CD4-positive, alpha-beta T cell (primary cell): ENCODE results near the gene COPE. TPM values are rescaled to one million over a fixed set of nuclear protein-coding genes. Genes with fewer than 3 reads are reported as not detected.

Experiments
- ATAC-seq: fragments of 200-7000 bp; cut with Tn5 transposase; one replicate; pipeline ENCODE4 v1.10.0; 2022; ENCODE audit warnings: mild to moderate bottlenecking; ENCODE audit not compliant: poor library complexity
- CTCF ChIA-PET: fragments of 350-600 bp; sonication (Branson Sonifier 250); formaldehyde crosslinking; loops from one replicate; lab custom pipeline; 2021; ENCODE audit warnings: antibody characterized with exemption, inconsistent platforms; lab: Charles Lee
- POLR2A ChIA-PET: fragments of 350-600 bp; sonication (Branson Sonifier 250); formaldehyde crosslinking; loops from one replicate; lab custom pipeline; 2021; ENCODE audit warnings: antibody characterized with exemption, inconsistent platforms; lab: Charles Lee
- DNase-seq, 14 experiments: peaks; one replicate each; pipeline ENCODE4 v3.0.0-alpha.2; 2013 to 2020; ENCODE audit warnings: mixed read lengths in 2 of 14
- H3K27ac ChIP-seq, 2 donors: one replicate each; pipeline versions ENCODE4 v1.5.1 to v1.7.0; 2013; ENCODE audit warnings: low read length in 2 of 2, low read depth in 1 of 2, mild to moderate bottlenecking in 1 of 2
- H3K27me3 ChIP-seq, 2 experiments: 1 replicate in 1 of 2; 2 replicates in 1 of 2; pipeline versions ENCODE4 v1.6.1 to v1.7.0; 2013; ENCODE audit warnings: low read length in 2 of 2, control low read depth in 1 of 2, mild to moderate bottlenecking in 1 of 2, moderate library complexity in 1 of 2; ENCODE audit not compliant: insufficient read depth in 2 of 2, control insufficient read depth in 1 of 2
- H3K36me3 ChIP-seq: one replicate; pipeline ENCODE4 v1.6.1; 2013; ENCODE audit warnings: low read length, control low read depth; ENCODE audit not compliant: insufficient read depth
- H3K4me1 ChIP-seq: one replicate; pipeline ENCODE4 v1.6.1; 2013; ENCODE audit warnings: low read length, control low read depth; ENCODE audit not compliant: insufficient read depth
- H3K4me3 ChIP-seq: one replicate; pipeline ENCODE4 v1.5.1; 2013; ENCODE audit warnings: mild to moderate bottlenecking, low read length, moderate library complexity
- H3K9me3 ChIP-seq, 2 experiments: 1 replicate in 1 of 2; 2 replicates in 1 of 2; pipeline versions ENCODE4 v1.6.1 to v1.7.0; 2013; ENCODE audit warnings: low read length in 2 of 2, mild to moderate bottlenecking in 2 of 2, control low read depth in 1 of 2, moderate library complexity in 1 of 2; ENCODE audit not compliant: control insufficient read depth in 1 of 2, insufficient read depth in 1 of 2
- H3K27ac Mint-ChIP-seq: one replicate; pipeline ENCODE4 v1.8.0; 2020; ENCODE audit warnings: mixed read lengths
- H3K27me3 Mint-ChIP-seq: one replicate; pipeline ENCODE4 v1.8.0; 2021; ENCODE audit warnings: mixed read lengths
- H3K36me3 Mint-ChIP-seq: one replicate; pipeline ENCODE4 v1.8.0; 2021; ENCODE audit warnings: low read depth, mixed read lengths
- H3K4me1 Mint-ChIP-seq: one replicate; pipeline ENCODE4 v1.8.0; 2021; ENCODE audit warnings: low read depth, mixed read lengths
- H3K4me3 Mint-ChIP-seq: one replicate; pipeline ENCODE4 v1.8.0; 2020; ENCODE audit warnings: mild to moderate bottlenecking, mixed read lengths
- H3K9me3 Mint-ChIP-seq: one replicate; pipeline ENCODE4 v1.8.0; 2020; ENCODE audit warnings: mixed read lengths
- intact Hi-C, 2 experiments: fragments of 100-400 bp; cut with DNase I in 1 of 2; cut with micrococcal nuclease in 1 of 2; formaldehyde crosslinking; loops; one replicate each; pipeline versions ENCODE4 v1.15.1 to v1.9.0; 2023 to 2025; cut with DNase I, micrococcal nuclease
- total RNA-seq, 174 experiments: library from RNA in 2 of 174; stranded (reverse) in 2 of 174; gene quantifications; one replicate each; pipeline ENCODE4 v1.2.3 and lab custom pipeline; 2021 to 2026
- TF ChIP-seq, protein P1 (sequence below): fragments of 200-600 bp; IDR thresholded peaks from one replicate; pipeline ENCODE4 v1.8.0; 2022; ENCODE audit warnings: antibody characterized with exemption, mild to moderate bottlenecking

Gene COPE
- total RNA-seq, 2 experiments from 2014 or later: 135 to 143 TPM

DNA sequence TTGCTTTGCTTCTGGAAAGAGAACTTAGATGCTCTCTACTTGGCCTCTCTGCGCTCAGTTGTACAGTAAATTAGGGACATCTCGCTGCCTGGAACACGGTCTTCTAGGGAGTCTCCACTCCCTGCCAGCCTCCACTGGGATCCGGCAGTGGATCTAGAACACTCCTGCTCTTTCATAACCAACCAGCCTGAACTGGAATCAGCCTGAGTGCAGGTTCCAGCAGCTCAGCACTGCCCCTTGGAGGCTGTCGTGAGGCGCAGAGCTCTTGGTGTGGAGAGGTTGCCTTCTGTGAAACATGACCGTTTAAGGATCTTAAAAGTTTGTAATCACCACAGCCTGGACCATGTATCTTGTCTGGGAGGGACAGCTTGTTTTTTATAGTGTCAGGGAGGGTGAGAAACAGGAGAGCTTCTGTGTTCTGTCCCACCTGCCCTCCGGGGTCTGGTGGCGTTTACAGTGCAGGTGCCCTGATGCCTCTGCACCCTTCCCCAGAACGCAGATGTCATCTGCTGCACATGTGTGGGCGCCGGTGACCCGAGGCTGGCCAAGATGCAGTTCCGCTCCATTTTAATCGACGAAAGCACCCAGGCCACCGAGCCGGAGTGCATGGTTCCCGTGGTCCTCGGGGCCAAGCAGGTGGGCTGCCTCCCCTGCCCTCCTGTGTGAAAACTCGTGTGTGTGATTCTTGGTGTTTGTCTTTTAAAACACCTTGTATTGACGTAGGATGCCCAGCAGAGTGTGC is 62.6 kb downstream of the COPE start:
- Histone ChIP-seq H3K9me3 (no peaks in the 10 kb centered on the region), H3K36me3 (peaks cover 99% of the 10 kb centered on the region), H3K4me3 (no peak overlapping the region), H3K27ac (no peak overlapping the region), H3K4me1 (no peaks in the 10 kb centered on the region), H3K27me3 (no peaks in the 10 kb centered on the region)
- Mint-ChIP-seq H3K9me3 (no peaks in the 10 kb centered on the region), H3K4me3 (no peak overlapping the region), H3K27me3 (no peaks in the 10 kb centered on the region), H3K36me3 (peaks cover 93% of the 10 kb centered on the region), H3K4me1 (no peaks in the 10 kb centered on the region), H3K27ac (no peak overlapping the region)
- TF ChIP-seq, protein P1, sequence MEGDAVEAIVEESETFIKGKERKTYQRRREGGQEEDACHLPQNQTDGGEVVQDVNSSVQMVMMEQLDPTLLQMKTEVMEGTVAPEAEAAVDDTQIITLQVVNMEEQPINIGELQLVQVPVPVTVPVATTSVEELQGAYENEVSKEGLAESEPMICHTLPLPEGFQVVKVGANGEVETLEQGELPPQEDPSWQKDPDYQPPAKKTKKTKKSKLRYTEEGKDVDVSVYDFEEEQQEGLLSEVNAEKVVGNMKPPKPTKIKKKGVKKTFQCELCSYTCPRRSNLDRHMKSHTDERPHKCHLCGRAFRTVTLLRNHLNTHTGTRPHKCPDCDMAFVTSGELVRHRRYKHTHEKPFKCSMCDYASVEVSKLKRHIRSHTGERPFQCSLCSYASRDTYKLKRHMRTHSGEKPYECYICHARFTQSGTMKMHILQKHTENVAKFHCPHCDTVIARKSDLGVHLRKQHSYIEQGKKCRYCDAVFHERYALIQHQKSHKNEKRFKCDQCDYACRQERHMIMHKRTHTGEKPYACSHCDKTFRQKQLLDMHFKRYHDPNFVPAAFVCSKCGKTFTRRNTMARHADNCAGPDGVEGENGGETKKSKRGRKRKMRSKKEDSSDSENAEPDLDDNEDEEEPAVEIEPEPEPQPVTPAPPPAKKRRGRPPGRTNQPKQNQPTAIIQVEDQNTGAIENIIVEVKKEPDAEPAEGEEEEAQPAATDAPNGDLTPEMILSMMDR: no peak
- ATAC-seq (no peak), DNase-seq (no peak)
- ChIA-PET CTCF (interaction anchor here (1.4 kb wide), 1 partner anchor 10 kb away, joined by 3 read pairs; no protein-coding TSS in a partner anchor), POLR2A (no interaction called here)
- intact Hi-C loops: no loop called here

DNA sequence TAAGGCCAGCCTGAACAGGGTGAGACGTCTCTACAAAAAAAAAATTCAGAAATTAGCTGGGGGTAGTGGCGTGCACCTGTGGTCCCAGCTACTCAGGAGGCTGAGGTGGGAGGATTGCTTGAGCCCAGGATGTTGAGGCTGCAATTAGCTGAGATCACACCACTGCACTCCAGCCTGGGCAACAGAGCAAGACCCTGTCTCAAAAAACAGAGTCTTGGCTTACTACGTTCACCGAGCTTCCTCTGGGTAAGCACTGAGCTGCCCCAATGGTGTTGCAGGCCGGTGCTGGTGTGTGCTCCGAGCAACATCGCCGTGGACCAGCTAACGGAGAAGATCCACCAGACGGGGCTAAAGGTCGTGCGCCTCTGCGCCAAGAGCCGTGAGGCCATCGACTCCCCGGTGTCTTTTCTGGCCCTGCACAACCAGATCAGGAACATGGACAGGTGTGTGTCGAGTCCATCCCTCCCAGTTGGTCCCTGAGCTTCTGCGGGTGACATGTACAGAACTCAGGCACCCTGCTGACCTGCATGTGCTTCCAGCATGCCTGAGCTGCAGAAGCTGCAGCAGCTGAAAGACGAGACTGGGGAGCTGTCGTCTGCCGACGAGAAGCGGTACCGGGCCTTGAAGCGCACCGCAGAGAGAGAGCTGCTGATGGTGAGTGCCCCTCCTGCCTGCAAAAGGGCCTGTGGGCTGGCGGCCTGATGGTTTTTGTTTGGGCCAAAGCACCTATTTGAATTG is 63.4 kb downstream of the COPE start:
- no peaks in the 10 kb centered on the region for H3K9me3 ChIP-seq
- Mint-ChIP-seq H3K9me3 (no peaks in the 10 kb centered on the region), H3K36me3 (peaks cover 93% of the 10 kb centered on the region), H3K4me1 (no peaks in the 10 kb centered on the region), H3K27me3 (no peaks in the 10 kb centered on the region), H3K27ac (no peak overlapping the region), H3K4me3 (no peak overlapping the region)
- TF ChIP-seq, protein P1: no peak
- ATAC-seq (no peak), DNase-seq (no peak)
- H3K27me3 ChIP-seq: no peaks in the 10 kb centered on the region
- intact Hi-C loops: no loop called here
- ChIA-PET POLR2A (no interaction called here), CTCF (interaction anchor here (1.2 to 1.4 kb wide), 2 partner anchors 9 to 10 kb away, joined by 3 read pairs; no protein-coding TSS in a partner anchor)
- no peak overlapping the region for H3K4me3 ChIP-seq
- no peak overlapping the region for H3K27ac ChIP-seq
- no peaks in the 10 kb centered on the region for H3K4me1 ChIP-seq
- H3K36me3 ChIP-seq: peaks cover 99% of the 10 kb centered on the region

DNA sequence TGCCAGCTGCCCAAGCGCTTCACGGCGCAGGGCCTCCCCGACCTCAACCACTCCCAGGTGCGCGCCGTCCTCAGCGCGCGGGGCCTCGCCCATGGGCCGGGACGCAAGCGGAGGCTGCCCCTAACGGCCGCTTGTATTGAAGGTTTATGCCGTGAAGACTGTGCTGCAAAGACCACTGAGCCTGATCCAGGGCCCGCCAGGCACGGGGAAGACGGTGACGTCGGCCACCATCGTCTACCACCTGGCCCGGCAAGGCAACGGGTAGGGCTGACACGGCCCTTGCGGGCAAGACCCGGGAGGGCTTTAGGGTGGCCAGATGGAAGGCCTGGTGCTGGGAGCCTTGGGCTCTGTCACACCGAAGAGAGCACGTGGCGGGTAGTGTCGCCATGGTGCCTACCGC is 64.2 kb downstream of the COPE start:
- H3K36me3 Mint-ChIP-seq: peaks cover 95% of the 10 kb centered on the region
- no peak overlapping the region for H3K27ac Mint-ChIP-seq
- POLR2A ChIA-PET: no interaction called here
- TF ChIP-seq, protein P1: no peak
- H3K4me1 Mint-ChIP-seq: no peaks in the 10 kb centered on the region
- Histone ChIP-seq H3K4me3 (no peak overlapping the region), H3K27me3 (no peaks in the 10 kb centered on the region), H3K4me1 (peaks cover 1% of the 10 kb centered on the region), H3K9me3 (no peaks in the 10 kb centered on the region), H3K27ac (no peak overlapping the region), H3K36me3 (peaks cover 99% of the 10 kb centered on the region)
- intact Hi-C loops: no loop called here
- CTCF ChIA-PET: interaction anchor here (1.2 to 1.4 kb wide), 2 partner anchors 8 to 11 kb away, joined by 3 read pairs; no protein-coding TSS in a partner anchor
- H3K4me3 Mint-ChIP-seq: no peak overlapping the region
- no peaks in the 10 kb centered on the region for H3K9me3 Mint-ChIP-seq
- H3K27me3 Mint-ChIP-seq: no peaks in the 10 kb centered on the region
- DNase-seq (no peak), ATAC-seq (no peak)
